PFSK-1 (cell line): Measurements from ENCODE around the gene ZNF263.

ENCODE experiments used
- POLR2AphosphoS5 ChIP-seq: IDR thresholded peaks from 2 replicates; pipeline ENCODE4 v1.6.1; 2012; ENCODE audit warnings: low read depth, mild to moderate bottlenecking, control low read depth, low read length, moderate library complexity
- SIN3A ChIP-seq: IDR thresholded peaks from 2 replicates; pipeline ENCODE4 v1.6.1; 2012; ENCODE audit warnings: mild to moderate bottlenecking, low read length, moderate library complexity, borderline replicate concordance; ENCODE audit not compliant: insufficient read depth

DNA sequence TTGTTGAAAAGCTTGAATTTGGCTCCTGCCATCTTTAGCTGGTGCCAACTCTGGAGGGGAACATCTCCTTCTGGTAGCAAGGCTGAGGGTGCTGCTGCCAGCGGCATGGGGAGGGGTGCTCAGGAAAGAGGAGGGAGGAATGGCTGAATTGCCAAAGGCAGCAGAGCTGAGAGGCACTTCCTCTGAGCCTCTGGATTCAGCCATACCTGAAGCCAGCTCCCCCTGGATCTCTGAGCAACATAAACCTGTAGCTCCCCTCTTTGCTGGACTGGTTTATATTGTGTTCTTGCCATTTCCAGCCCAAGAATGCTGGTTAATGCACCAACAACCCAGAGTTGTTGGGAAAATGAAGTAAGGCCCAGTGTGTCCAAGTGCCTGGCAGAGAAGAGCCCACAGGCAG, 34.3 kb upstream of the ZNF263 start:
- no peak for TF ChIP-seq SIN3A
- TF ChIP-seq POLR2AphosphoS5: no peak
